ENCODE data around the gene DPYD.
A peak's percentile ranks its signal among the peaks of the same experiment; 100 is the strongest.

DPYD gene

GRCh38 chr1:97610748-97611147, 310.1 kb downstream of the DPYD start:
- no peak overlapping the region for H3K9ac ChIP-seq (ENCODE audit: low read depth, low read length, poor library complexity, severe bottlenecking)
- peaks cover 11% of the 10 kb centered on the region; the same call in 1 of the 2 replicates for H3K9me3 ChIP-seq (ENCODE audit: insufficient read depth, low read depth, low read length)
- H3K27me3 ChIP-seq (ENCODE audit: insufficient read depth, low read length, poor library complexity, severe bottlenecking): no peaks in the 10 kb centered on the region
- TF ChIP-seq, protein P1, sequence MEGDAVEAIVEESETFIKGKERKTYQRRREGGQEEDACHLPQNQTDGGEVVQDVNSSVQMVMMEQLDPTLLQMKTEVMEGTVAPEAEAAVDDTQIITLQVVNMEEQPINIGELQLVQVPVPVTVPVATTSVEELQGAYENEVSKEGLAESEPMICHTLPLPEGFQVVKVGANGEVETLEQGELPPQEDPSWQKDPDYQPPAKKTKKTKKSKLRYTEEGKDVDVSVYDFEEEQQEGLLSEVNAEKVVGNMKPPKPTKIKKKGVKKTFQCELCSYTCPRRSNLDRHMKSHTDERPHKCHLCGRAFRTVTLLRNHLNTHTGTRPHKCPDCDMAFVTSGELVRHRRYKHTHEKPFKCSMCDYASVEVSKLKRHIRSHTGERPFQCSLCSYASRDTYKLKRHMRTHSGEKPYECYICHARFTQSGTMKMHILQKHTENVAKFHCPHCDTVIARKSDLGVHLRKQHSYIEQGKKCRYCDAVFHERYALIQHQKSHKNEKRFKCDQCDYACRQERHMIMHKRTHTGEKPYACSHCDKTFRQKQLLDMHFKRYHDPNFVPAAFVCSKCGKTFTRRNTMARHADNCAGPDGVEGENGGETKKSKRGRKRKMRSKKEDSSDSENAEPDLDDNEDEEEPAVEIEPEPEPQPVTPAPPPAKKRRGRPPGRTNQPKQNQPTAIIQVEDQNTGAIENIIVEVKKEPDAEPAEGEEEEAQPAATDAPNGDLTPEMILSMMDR (conservative IDR thresholded peaks at IDR 0.05; ENCODE audit: low read length): no peak
- no peak for TF ChIP-seq EZH2phosphoT487 (IDR thresholded peaks at IDR 0.05; ENCODE audit: borderline replicate concordance)
- peaks cover 3% of the 10 kb centered on the region; the same call in 1 of the 2 replicates for H3K36me3 ChIP-seq (ENCODE audit: insufficient read depth, low read length)
- H3K4me2 ChIP-seq (ENCODE audit: low read depth, low read length, poor library complexity, severe bottlenecking): no peak overlapping the region
- no peaks in the 10 kb centered on the region for H3K9me2 ChIP-seq (replicated peaks; ENCODE audit: low read depth, low read length)
- no peak overlapping the region for H3K4me3 ChIP-seq (ENCODE audit: low read length, poor library complexity, severe bottlenecking)
- no peaks in the 10 kb centered on the region for H3K79me2 ChIP-seq (ENCODE audit: insufficient read depth, low read length)
- no peaks in the 10 kb centered on the region for H3F3A ChIP-seq (ENCODE audit: low read depth)
- H2AFZ ChIP-seq (ENCODE audit: low read length): no peak overlapping the region
- H3K4me1 ChIP-seq (ENCODE audit: insufficient read depth, low read length, poor library complexity, severe bottlenecking): peaks cover 10% of the 10 kb centered on the region
- H4K20me1 ChIP-seq (ENCODE audit: insufficient read depth, low read length, poor library complexity, severe bottlenecking): no peaks in the 10 kb centered on the region

DNA sequence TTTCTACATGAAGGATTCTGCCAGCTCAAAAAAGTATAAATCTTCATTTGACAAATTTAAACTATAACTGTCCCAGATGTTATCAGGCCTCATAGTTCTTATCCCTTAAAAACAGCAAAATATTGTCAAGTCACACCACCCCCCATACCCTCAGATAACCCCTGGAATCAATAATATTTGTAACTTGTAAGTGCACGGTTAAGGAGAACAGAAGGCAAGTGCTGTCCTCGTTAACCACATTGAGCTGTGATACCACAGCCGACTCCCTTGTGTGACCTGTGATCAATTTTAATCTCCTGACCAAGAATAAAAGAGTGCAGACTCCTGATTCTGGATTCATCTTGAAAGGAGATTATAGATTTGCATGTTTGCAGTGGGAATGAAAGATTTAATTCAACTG, 310.7 kb downstream of the DPYD start:
- no peak for TF ChIP-seq EZH2phosphoT487 (IDR thresholded peaks at IDR 0.05; ENCODE audit: borderline replicate concordance)
- TF ChIP-seq, protein P1 (conservative IDR thresholded peaks at IDR 0.05; ENCODE audit: low read length): no peak
- Histone ChIP-seq H3K79me2 (ENCODE audit: insufficient read depth, low read length) (no peaks in the 10 kb centered on the region), H3K4me2 (ENCODE audit: low read depth, low read length, poor library complexity, severe bottlenecking) (no peak overlapping the region), H3F3A (ENCODE audit: low read depth) (no peaks in the 10 kb centered on the region), H3K9me2 (replicated peaks; ENCODE audit: low read depth, low read length) (no peaks in the 10 kb centered on the region), H4K20me1 (ENCODE audit: insufficient read depth, low read length, poor library complexity, severe bottlenecking) (no peaks in the 10 kb centered on the region), H3K36me3 (ENCODE audit: insufficient read depth, low read length) (peaks cover 3% of the 10 kb centered on the region; the same call in 1 of the 2 replicates), H3K4me3 (ENCODE audit: low read length, poor library complexity, severe bottlenecking) (no peak overlapping the region), H3K9me3 (ENCODE audit: insufficient read depth, low read depth, low read length) (peaks cover 11% of the 10 kb centered on the region; the same call in 1 of the 2 replicates), H3K4me1 (ENCODE audit: insufficient read depth, low read length, poor library complexity, severe bottlenecking) (peaks cover 17% of the 10 kb centered on the region), H3K9ac (ENCODE audit: low read depth, low read length, poor library complexity, severe bottlenecking) (no peak overlapping the region), H3K27me3 (ENCODE audit: insufficient read depth, low read length, poor library complexity, severe bottlenecking) (no peaks in the 10 kb centered on the region), H2AFZ (ENCODE audit: low read length) (no peak overlapping the region)

DNA sequence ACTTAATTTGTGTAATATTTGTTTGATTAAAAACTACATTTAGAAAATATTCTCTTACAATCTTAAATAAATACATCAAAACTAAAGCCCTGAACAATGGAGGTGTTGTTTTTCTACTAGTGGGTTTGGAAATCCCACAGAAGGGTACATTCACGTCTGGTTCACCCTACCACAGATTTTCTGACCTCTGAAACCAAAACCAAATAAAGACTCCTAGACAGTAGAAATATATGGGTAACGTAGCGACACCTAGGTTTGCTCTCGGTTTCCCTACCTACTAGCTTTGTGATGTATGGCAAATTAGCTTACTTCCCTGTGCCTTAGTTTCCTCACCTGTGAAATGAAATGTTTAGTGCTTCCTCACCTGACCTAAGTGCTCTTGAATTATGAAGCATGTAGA, 312.6 kb downstream of the DPYD start:
- H2AFZ ChIP-seq (ENCODE audit: low read length): no peak overlapping the region
- H3K9ac ChIP-seq (ENCODE audit: low read depth, low read length, poor library complexity, severe bottlenecking): no peak overlapping the region
- H3K4me1 ChIP-seq (ENCODE audit: insufficient read depth, low read length, poor library complexity, severe bottlenecking): peaks cover 34% of the 10 kb centered on the region
- no peak for TF ChIP-seq EZH2phosphoT487 (IDR thresholded peaks at IDR 0.05; ENCODE audit: borderline replicate concordance)
- peaks cover 16% of the 10 kb centered on the region for H3F3A ChIP-seq (ENCODE audit: low read depth)
- H3K4me2 ChIP-seq (ENCODE audit: low read depth, low read length, poor library complexity, severe bottlenecking): no peak overlapping the region
- H4K20me1 ChIP-seq (ENCODE audit: insufficient read depth, low read length, poor library complexity, severe bottlenecking): no peaks in the 10 kb centered on the region
- H3K79me2 ChIP-seq (ENCODE audit: insufficient read depth, low read length): no peaks in the 10 kb centered on the region
- H3K27me3 ChIP-seq (ENCODE audit: insufficient read depth, low read length, poor library complexity, severe bottlenecking): no peaks in the 10 kb centered on the region
- H3K9me2 ChIP-seq (replicated peaks; ENCODE audit: low read depth, low read length): no peaks in the 10 kb centered on the region
- peaks cover 11% of the 10 kb centered on the region; the same call in 1 of the 2 replicates for H3K9me3 ChIP-seq (ENCODE audit: insufficient read depth, low read depth, low read length)
- H3K4me3 ChIP-seq (ENCODE audit: low read length, poor library complexity, severe bottlenecking): no peak overlapping the region
- peaks cover 3% of the 10 kb centered on the region; the same call in 1 of the 2 replicates for H3K36me3 ChIP-seq (ENCODE audit: insufficient read depth, low read length)

- no peaks in the 10 kb centered on the region for H3K36me3 ChIP-seq (ENCODE audit: insufficient read depth, low read length)
- H2AFZ ChIP-seq (ENCODE audit: low read length): peak overlapping the region; percentile 40; the same call in 1 of the 2 replicates
- no peaks in the 10 kb centered on the region for H3K27me3 ChIP-seq (ENCODE audit: insufficient read depth, low read length, poor library complexity, severe bottlenecking)
- no peaks in the 10 kb centered on the region for H3K9me2 ChIP-seq (replicated peaks; ENCODE audit: low read depth, low read length)
- no peaks in the 10 kb centered on the region; the same call in 1 of the 2 replicates for H3K9me3 ChIP-seq (ENCODE audit: insufficient read depth, low read depth, low read length)
- TF ChIP-seq, protein P1 (conservative IDR thresholded peaks at IDR 0.05; ENCODE audit: low read length): no peak
- H3F3A ChIP-seq (ENCODE audit: low read depth): peaks cover 26% of the 10 kb centered on the region
- peak overlapping the region; percentile 70 for H3K4me3 ChIP-seq (ENCODE audit: low read length, poor library complexity, severe bottlenecking)
- H3K9ac ChIP-seq (ENCODE audit: low read depth, low read length, poor library complexity, severe bottlenecking): peak overlapping the region; percentile 91
- H3K4me1 ChIP-seq (ENCODE audit: insufficient read depth, low read length, poor library complexity, severe bottlenecking): peaks cover 75% of the 10 kb centered on the region
- H3K79me2 ChIP-seq (ENCODE audit: insufficient read depth, low read length): no peaks in the 10 kb centered on the region
- peak overlapping the region; percentile 85 for H3K4me2 ChIP-seq (ENCODE audit: low read depth, low read length, poor library complexity, severe bottlenecking)
- H4K20me1 ChIP-seq (ENCODE audit: insufficient read depth, low read length, poor library complexity, severe bottlenecking): no peaks in the 10 kb centered on the region
These were observed 317.1 kb downstream of the DPYD start for GRCh38 chr1:97603776-97604175.

Data from Loucy (cell line).